Effector memory CD4-positive, alpha-beta T cell (primary cell): Measurements from ENCODE around the gene TMUB2.

Experiments used
- DNase-seq, 3 donors: peaks; one replicate each; pipeline ENCODE4 v3.0.0-alpha.2; 2020
- H3K27ac ChIP-seq: 2 replicates; pipeline ENCODE4 v1.7.0; 2013; ENCODE audit warnings: mild to moderate bottlenecking, low read length, moderate library complexity; ENCODE audit not compliant: insufficient read depth, poor library complexity, severe bottlenecking
- H3K27me3 ChIP-seq: replicated peaks from 2 replicates; pipeline ENCODE4 v1.7.0; 2013; ENCODE audit warnings: mild to moderate bottlenecking, low read length; ENCODE audit not compliant: insufficient read depth, control insufficient read depth, poor library complexity, severe bottlenecking
- H3K36me3 ChIP-seq: 2 replicates; pipeline ENCODE4 v1.7.0; 2013; ENCODE audit warnings: mild to moderate bottlenecking, low read length, moderate library complexity; ENCODE audit not compliant: control insufficient read depth, insufficient read depth
- H3K4me1 ChIP-seq: 2 replicates; pipeline ENCODE4 v1.7.0; 2013; ENCODE audit warnings: low read length, mild to moderate bottlenecking; ENCODE audit not compliant: control insufficient read depth, insufficient read depth, poor library complexity, severe bottlenecking
- H3K4me3 ChIP-seq: 2 replicates; pipeline ENCODE4 v1.7.0; 2013; ENCODE audit warnings: low read length, low read depth, mild to moderate bottlenecking; ENCODE audit not compliant: insufficient read depth, poor library complexity, severe bottlenecking
- H3K9me3 ChIP-seq: 2 replicates; pipeline ENCODE4 v1.7.0; 2013; ENCODE audit warnings: mild to moderate bottlenecking, low read length, moderate library complexity; ENCODE audit not compliant: control insufficient read depth

The TMUB2 gene

GRCh38 chr17:44155488-44155887, 31.3 kb upstream of the TMUB2 start:
- H3K36me3 ChIP-seq, result no peaks in the 10 kb centered on the region
- H3K4me1 ChIP-seq, result no peaks in the 10 kb centered on the region
- H3K27me3 ChIP-seq, result no peaks in the 10 kb centered on the region
- no peaks in the 10 kb centered on the region for H3K9me3 ChIP-seq
- H3K27ac ChIP-seq, result no peak overlapping the region
- no peak overlapping the region for H3K4me3 ChIP-seq
- DNase-seq, result no peak

- peak; percentile 8 to 49 (median 21) for DNase-seq
- Histone ChIP-seq H3K36me3 (no peaks in the 10 kb centered on the region), H3K4me1 (no peaks in the 10 kb centered on the region), H3K27ac (peak overlapping the region; percentile 42), H3K9me3 (no peaks in the 10 kb centered on the region), H3K27me3 (no peaks in the 10 kb centered on the region), H3K4me3 (no peak overlapping the region)
Observed at GRCh38 chr17:44159519-44160210, 27.1 kb upstream of the TMUB2 start.

GRCh38 chr17:44164476-44164875, 22.3 kb upstream of the TMUB2 start:
- Histone ChIP-seq H3K4me3 (no peak overlapping the region), H3K4me1 (no peaks in the 10 kb centered on the region), H3K9me3 (no peaks in the 10 kb centered on the region), H3K27me3 (no peaks in the 10 kb centered on the region), H3K27ac (no peak overlapping the region), H3K36me3 (no peaks in the 10 kb centered on the region)
- DNase-seq, result no peak

GRCh38 chr17:44167181-44167861, 19.5 kb upstream of the TMUB2 start:
- Histone ChIP-seq H3K9me3 (no peaks in the 10 kb centered on the region), H3K36me3 (no peaks in the 10 kb centered on the region), H3K27ac (no peak overlapping the region), H3K27me3 (no peaks in the 10 kb centered on the region), H3K4me1 (no peaks in the 10 kb centered on the region), H3K4me3 (no peak overlapping the region)
- DNase-seq, result no peak

DNA sequence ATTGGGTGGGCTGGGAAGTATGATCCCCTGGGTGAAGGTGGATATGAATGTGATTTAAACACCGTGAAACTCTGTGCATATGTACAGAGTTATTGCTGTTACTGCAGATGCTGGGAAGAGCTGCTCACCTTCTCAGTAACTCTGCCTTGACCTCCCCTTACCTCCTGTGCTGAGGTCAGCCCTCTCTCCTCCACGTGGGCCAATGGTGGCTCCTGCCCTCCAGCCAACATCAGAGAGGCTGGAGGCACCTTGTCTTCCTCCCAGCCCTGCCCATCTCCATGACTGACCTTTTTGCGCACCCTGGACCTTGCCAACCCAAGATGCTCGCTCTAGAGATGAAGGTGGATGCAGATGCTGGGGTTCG, 16.7 kb upstream of the TMUB2 start:
- Histone ChIP-seq H3K4me3 (no peak overlapping the region), H3K27me3 (no peaks in the 10 kb centered on the region), H3K27ac (no peak overlapping the region), H3K9me3 (no peaks in the 10 kb centered on the region), H3K4me1 (no peaks in the 10 kb centered on the region), H3K36me3 (no peaks in the 10 kb centered on the region)
- DNase-seq, result no peak

- Histone ChIP-seq H3K27me3 (no peaks in the 10 kb centered on the region), H3K27ac (no peak within 1 kb of the TSS)
- DNase-seq, result no peak
Observed at GRCh38 chr17:44170499-44171201, 16.1 kb upstream of the TMUB2 start, which contains the start of gene ASB16. TSS of gene ASB16 (plus strand) at chr17:44170704. CDS start at chr17:44170790, 86 bp downstream.

DNA sequence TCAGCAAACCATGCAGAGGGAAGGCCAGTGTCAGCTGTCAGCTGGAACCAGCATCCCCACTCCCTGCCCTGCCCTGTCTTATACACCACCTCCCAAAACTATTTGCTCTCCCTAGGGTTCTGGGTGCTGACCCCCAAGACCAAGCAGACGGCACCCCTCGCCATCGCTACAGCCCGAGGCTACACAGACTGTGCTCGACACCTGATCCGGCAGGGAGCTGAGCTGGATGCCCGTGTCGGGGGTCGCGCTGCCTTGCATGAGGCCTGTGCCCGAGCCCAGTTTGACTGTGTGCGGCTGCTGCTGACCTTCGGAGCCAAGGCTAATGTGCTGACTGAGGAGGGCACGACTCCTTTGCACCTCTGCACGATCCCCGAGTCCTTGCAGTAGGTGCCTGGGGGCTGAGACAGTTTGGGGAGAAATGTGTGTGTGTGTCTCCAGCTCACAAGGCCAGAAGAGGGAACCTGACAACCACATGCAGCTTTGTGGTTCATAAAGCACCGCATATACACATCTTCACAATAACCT, 14.8 kb upstream of the TMUB2 start:
- Histone ChIP-seq H3K4me1 (no peaks in the 10 kb centered on the region), H3K36me3 (no peaks in the 10 kb centered on the region), H3K9me3 (no peaks in the 10 kb centered on the region), H3K27me3 (no peaks in the 10 kb centered on the region), H3K27ac (no peak overlapping the region), H3K4me3 (no peak overlapping the region)
- no peak for DNase-seq

More at GRCh38 chr17:44170499-44171201, 16.1 kb upstream of the TMUB2 start, which contains the start of gene ASB16:
- H3K4me3 ChIP-seq, result no peak within 1 kb of the TSS
- no peaks in the 10 kb centered on the region for H3K9me3 ChIP-seq
- H3K4me1 ChIP-seq, result no peaks in the 10 kb centered on the region
- no peaks in the 10 kb centered on the region for H3K36me3 ChIP-seq

DNA sequence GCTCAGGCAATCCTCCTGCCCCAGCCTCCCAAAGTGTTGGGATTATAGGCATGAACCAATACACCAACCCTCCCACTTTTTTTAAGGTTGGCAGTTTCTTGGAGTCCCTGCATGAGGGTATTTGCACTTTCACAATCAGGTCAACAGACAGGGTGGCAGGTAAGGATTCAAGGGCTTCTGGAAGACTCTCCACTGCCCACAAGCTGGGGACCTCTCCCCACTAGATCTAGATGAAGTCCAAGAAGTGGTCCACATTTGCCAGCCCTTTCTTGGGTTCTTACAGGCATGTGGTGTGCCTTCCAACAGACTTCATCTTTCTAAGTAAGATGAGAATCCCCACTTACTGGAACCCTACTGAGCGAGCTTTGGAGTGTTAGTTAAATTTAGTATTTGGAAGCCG, 12.3 kb upstream of the TMUB2 start:
- Histone ChIP-seq H3K27me3 (no peaks in the 10 kb centered on the region), H3K27ac (no peak overlapping the region), H3K4me1 (no peaks in the 10 kb centered on the region), H3K9me3 (no peaks in the 10 kb centered on the region), H3K36me3 (peaks cover 15% of the 10 kb centered on the region), H3K4me3 (no peak overlapping the region)
- DNase-seq, result no peak

- Histone ChIP-seq H3K4me3 (no peak overlapping the region), H3K27ac (no peak overlapping the region), H3K36me3 (peaks cover 15% of the 10 kb centered on the region), H3K4me1 (no peaks in the 10 kb centered on the region), H3K27me3 (no peaks in the 10 kb centered on the region), H3K9me3 (no peaks in the 10 kb centered on the region)
- no peak for DNase-seq
Observed at GRCh38 chr17:44176257-44176656, 10.5 kb upstream of the TMUB2 start.
